Measurements from ENCODE around the gene PLXNB1. TPM values are rescaled to one million over a fixed set of nuclear protein-coding genes. Genes with fewer than 3 reads are reported as not detected.
A peak's percentile ranks its signal among the peaks of the same experiment; 100 is the strongest.

The PLXNB1 gene
- polyA plus RNA-seq, 2 of the 4 experiments (the other 2 are of a cell fraction): 10.0 to 20.9 TPM

DNA sequence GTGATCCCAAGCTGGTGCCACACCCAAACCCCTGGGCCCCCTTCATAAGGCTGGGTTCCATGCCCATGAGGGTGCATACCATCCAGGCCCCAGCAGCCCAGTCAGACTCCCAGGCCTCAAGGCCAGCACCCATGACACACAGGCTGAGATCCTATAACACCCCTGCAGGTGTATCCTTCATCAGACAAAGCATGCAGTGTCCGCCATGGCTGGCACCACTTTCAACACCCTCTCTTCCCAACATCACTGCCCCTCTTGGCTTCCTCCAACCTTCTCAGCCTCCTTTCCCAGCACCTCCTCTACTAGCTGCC is 6.5 kb upstream of the PLXNB1 start:
- no peaks in the 10 kb centered on the region for H3K9me3 ChIP-seq
- no peak for TF ChIP-seq SREBF2 (IDR thresholded peaks at IDR 0.05)
- TF ChIP-seq KDM5A (IDR thresholded peaks at IDR 0.05): no peak
- no peak for TF ChIP-seq EHMT2 (IDR thresholded peaks at IDR 0.05; ENCODE audit: low read depth)
- TF ChIP-seq RCOR1 (IDR thresholded peaks at IDR 0.05; ENCODE audit: low read depth, low read length): no peak
- no peak for TF ChIP-seq ZFP36 (IDR thresholded peaks at IDR 0.05; ENCODE audit: borderline replicate concordance, partially characterized antibody)
- TF ChIP-seq EHF (CRISPR knock-in tag; IDR thresholded peaks at IDR 0.05): no peak
- no peak for TF ChIP-seq RAD21 (conservative IDR thresholded peaks at IDR 0.05 in 1 of 2, IDR thresholded peaks at IDR 0.05 in 1 of 2)
- TF ChIP-seq, protein P1, sequence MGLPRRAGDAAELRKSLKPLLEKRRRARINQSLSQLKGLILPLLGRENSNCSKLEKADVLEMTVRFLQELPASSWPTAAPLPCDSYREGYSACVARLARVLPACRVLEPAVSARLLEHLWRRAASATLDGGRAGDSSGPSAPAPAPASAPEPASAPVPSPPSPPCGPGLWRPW (IDR thresholded peaks at IDR 0.05): no peak
- no peak for TF ChIP-seq CHD4 (IDR thresholded peaks at IDR 0.05; ENCODE audit: borderline replicate concordance)
- no peak for TF ChIP-seq GATA3 (IDR thresholded peaks at IDR 0.05; ENCODE audit: borderline replicate concordance)
- TF ChIP-seq CHD2 (IDR thresholded peaks at IDR 0.05; ENCODE audit: low read length, partially characterized antibody): no peak
- CTCF ChIA-PET: interaction anchor here (0.5 to 13.6 kb wide), 61 partner anchors 9 to 543 kb away, joined by 3 to 488 read pairs (median 6); partner anchors contain the start of genes ATRIP and ZNF589
- H3K4me2 ChIP-seq: no peak overlapping the region
- DNase-seq (ENCODE audit: low read depth in 1 of 2, low spot score in 1 of 2): no peak
- no peak overlapping the region for H3K4me3 ChIP-seq
- 0% methylated on average over 1 of the region's 1 CpG for WGBS (ENCODE audit: missing lambda C conversion rate)
- peaks cover 38% of the 10 kb centered on the region; the same call in 2 of the 3 replicates for H3K4me1 ChIP-seq
- FAIRE-seq: no peak
- ATAC-seq: no peak; a peak in 1 of 6 replicates
- H3K27ac ChIP-seq: no peak overlapping the region
- POLR2A ChIA-PET: interaction anchor here (1.2 to 2.1 kb wide), 4 partner anchors 10 to 162 kb away, joined by 3 to 8 read pairs (median 4); partner anchors contain the start of gene ATRIP

DNA sequence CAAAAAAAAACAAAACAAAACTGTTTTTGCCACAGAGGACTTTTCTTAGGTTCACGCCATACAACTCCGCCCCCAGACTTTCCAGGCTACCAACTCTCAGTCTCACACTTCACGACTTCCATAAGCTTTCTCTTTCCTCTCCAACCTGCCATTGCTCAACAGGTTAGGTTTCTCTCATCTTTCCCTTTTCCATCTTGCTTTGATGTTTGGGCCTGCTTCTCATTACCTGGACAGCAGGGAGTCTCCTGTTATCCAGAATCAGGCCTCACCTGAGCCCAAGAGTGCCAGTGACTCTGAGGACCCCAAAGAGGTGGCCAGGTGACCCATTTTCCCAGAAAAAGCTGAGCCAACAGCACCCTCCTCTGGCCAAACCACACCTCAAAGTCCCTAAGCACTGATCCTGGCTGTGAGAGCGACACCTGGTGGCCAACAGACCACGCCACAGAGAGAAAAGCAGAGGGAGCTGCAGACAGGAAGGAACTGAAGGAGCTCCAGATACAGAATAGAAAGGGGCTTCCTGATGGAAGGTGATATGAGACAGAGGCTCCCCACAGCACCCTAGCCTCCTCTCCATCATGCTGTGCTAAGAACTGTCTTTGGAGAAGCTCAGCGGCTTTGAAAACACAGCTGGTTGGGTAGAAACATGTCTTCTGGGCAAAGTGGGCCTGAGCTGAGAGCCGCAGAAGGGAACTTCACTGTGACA is 6.0 kb upstream of the PLXNB1 start:
- ChIA-PET CTCF (interaction anchor here (0.5 to 13.6 kb wide), 66 partner anchors 9 to 543 kb away, joined by 3 to 488 read pairs (median 5); partner anchors contain the start of genes ATRIP and ZNF589), POLR2A (interaction anchor here (1.2 to 2.1 kb wide), 4 partner anchors 10 to 162 kb away, joined by 3 to 8 read pairs (median 4); partner anchors contain the start of gene ATRIP)
- Histone ChIP-seq H3K4me2 (no peak overlapping the region), H3K4me1 (peaks cover 38% of the 10 kb centered on the region; the same call in 2 of the 3 replicates), H3K27ac (no peak overlapping the region), H3K9me3 (no peaks in the 10 kb centered on the region), H3K4me3 (no peak overlapping the region)
- DNase-seq (ENCODE audit: low read depth in 1 of 2, low spot score in 1 of 2) (peak; percentile 81 to 82), FAIRE-seq (no peak), ATAC-seq (peak; percentile 63 to 71; a peak in 5 of 6 replicates)
- 44% methylated on average over 7 of the region's 7 CpGs for WGBS (ENCODE audit: missing lambda C conversion rate)
- TF ChIP-seq, protein P2, sequence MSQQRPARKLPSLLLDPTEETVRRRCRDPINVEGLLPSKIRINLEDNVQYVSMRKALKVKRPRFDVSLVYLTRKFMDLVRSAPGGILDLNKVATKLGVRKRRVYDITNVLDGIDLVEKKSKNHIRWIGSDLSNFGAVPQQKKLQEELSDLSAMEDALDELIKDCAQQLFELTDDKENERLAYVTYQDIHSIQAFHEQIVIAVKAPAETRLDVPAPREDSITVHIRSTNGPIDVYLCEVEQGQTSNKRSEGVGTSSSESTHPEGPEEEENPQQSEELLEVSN (IDR thresholded peaks at IDR 0.05; ENCODE audit: borderline replicate concordance, low read depth): no peak
- TF ChIP-seq SMC3 (IDR thresholded peaks at IDR 0.05) (peak; percentile 95), RAD21 (conservative IDR thresholded peaks at IDR 0.05 in 1 of 2, IDR thresholded peaks at IDR 0.05 in 1 of 2) (peak; percentile 80 to 85), ZFP36 (IDR thresholded peaks at IDR 0.05; ENCODE audit: borderline replicate concordance, partially characterized antibody) (no peak), MAFK (IDR thresholded peaks at IDR 0.05; ENCODE audit: partially characterized antibody) (no peak)
- TF ChIP-seq, protein P3, sequence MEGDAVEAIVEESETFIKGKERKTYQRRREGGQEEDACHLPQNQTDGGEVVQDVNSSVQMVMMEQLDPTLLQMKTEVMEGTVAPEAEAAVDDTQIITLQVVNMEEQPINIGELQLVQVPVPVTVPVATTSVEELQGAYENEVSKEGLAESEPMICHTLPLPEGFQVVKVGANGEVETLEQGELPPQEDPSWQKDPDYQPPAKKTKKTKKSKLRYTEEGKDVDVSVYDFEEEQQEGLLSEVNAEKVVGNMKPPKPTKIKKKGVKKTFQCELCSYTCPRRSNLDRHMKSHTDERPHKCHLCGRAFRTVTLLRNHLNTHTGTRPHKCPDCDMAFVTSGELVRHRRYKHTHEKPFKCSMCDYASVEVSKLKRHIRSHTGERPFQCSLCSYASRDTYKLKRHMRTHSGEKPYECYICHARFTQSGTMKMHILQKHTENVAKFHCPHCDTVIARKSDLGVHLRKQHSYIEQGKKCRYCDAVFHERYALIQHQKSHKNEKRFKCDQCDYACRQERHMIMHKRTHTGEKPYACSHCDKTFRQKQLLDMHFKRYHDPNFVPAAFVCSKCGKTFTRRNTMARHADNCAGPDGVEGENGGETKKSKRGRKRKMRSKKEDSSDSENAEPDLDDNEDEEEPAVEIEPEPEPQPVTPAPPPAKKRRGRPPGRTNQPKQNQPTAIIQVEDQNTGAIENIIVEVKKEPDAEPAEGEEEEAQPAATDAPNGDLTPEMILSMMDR (IDR thresholded peaks at IDR 0.05): peak; percentile 98

DNA sequence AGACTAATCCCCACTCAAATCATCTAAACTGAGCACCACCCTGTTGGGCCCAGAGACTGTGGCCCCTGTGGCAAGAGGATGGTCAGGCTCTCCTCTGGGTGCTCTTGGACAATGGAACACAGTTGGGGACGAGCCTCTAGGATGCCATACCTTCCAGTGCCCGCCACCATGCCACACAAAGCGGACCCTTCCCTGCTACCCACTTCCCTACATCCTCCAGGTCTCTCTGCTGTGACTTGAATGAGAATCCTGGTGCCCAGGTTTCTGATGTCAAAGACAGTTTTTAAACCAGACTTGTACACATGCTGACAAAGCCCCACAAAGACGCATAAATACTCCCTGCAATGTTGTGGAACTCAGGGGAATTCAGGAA is 5.3 kb upstream of the PLXNB1 start:
- CTCF ChIA-PET: interaction anchor here (0.7 to 13.6 kb wide), 39 partner anchors 10 to 445 kb away, joined by 3 to 488 read pairs (median 7); partner anchors contain the start of genes ATRIP and ZNF589
- no peak overlapping the region for H3K4me3 ChIP-seq
- H3K4me2 ChIP-seq: no peak overlapping the region
- FAIRE-seq (no peak), DNase-seq (ENCODE audit: low read depth in 1 of 2, low spot score in 1 of 2) (no peak), ATAC-seq (no peak)
- POLR2A ChIA-PET: interaction anchor here (1.5 to 2.1 kb wide), 2 partner anchors 11 to 161 kb away, joined by 4 to 8 read pairs; partner anchors contain the start of gene ATRIP
- no peak overlapping the region for H3K27ac ChIP-seq
- WGBS (ENCODE audit: missing lambda C conversion rate): 79% methylated on average over 4 of the region's 4 CpGs
- H3K4me1 ChIP-seq: peaks cover 45% of the 10 kb centered on the region
- H3K9me3 ChIP-seq: no peaks in the 10 kb centered on the region
- TF ChIP-seq, protein P4, sequence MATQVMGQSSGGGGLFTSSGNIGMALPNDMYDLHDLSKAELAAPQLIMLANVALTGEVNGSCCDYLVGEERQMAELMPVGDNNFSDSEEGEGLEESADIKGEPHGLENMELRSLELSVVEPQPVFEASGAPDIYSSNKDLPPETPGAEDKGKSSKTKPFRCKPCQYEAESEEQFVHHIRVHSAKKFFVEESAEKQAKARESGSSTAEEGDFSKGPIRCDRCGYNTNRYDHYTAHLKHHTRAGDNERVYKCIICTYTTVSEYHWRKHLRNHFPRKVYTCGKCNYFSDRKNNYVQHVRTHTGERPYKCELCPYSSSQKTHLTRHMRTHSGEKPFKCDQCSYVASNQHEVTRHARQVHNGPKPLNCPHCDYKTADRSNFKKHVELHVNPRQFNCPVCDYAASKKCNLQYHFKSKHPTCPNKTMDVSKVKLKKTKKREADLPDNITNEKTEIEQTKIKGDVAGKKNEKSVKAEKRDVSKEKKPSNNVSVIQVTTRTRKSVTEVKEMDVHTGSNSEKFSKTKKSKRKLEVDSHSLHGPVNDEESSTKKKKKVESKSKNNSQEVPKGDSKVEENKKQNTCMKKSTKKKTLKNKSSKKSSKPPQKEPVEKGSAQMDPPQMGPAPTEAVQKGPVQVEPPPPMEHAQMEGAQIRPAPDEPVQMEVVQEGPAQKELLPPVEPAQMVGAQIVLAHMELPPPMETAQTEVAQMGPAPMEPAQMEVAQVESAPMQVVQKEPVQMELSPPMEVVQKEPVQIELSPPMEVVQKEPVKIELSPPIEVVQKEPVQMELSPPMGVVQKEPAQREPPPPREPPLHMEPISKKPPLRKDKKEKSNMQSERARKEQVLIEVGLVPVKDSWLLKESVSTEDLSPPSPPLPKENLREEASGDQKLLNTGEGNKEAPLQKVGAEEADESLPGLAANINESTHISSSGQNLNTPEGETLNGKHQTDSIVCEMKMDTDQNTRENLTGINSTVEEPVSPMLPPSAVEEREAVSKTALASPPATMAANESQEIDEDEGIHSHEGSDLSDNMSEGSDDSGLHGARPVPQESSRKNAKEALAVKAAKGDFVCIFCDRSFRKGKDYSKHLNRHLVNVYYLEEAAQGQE (IDR thresholded peaks at IDR 0.05): no peak
- TF ChIP-seq PHF8 (IDR thresholded peaks at IDR 0.05; ENCODE audit: borderline replicate concordance, low read depth) (no peak), SREBF2 (IDR thresholded peaks at IDR 0.05) (no peak), CHD2 (IDR thresholded peaks at IDR 0.05; ENCODE audit: low read length, partially characterized antibody) (no peak), HOXB13 (CRISPR knock-in tag; IDR thresholded peaks at IDR 0.05; ENCODE audit: low read depth) (no peak), CHD4 (IDR thresholded peaks at IDR 0.05; ENCODE audit: borderline replicate concordance) (no peak), POLR2AphosphoS2 (conservative IDR thresholded peaks at IDR 0.05; ENCODE audit: low read length) (no peak), MAFK (IDR thresholded peaks at IDR 0.05; ENCODE audit: partially characterized antibody) (no peak), RCOR1 (IDR thresholded peaks at IDR 0.05; ENCODE audit: low read depth, low read length) (no peak), EHMT2 (IDR thresholded peaks at IDR 0.05; ENCODE audit: low read depth) (no peak), EHF (CRISPR knock-in tag; IDR thresholded peaks at IDR 0.05) (no peak), FOXS1 (CRISPR knock-in tag; IDR thresholded peaks at IDR 0.05) (no peak)
- TF ChIP-seq, protein P5, sequence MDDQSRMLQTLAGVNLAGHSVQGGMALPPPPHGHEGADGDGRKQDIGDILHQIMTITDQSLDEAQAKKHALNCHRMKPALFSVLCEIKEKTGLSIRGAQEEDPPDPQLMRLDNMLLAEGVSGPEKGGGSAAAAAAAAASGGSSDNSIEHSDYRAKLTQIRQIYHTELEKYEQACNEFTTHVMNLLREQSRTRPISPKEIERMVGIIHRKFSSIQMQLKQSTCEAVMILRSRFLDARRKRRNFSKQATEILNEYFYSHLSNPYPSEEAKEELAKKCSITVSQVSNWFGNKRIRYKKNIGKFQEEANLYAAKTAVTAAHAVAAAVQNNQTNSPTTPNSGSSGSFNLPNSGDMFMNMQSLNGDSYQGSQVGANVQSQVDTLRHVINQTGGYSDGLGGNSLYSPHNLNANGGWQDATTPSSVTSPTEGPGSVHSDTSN (IDR thresholded peaks at IDR 0.05): no peak

Measured in A549 (cell line).